HEK293 (cell line): ENCODE results near the gene NXPE1.

Experiments
- CTCF ChIA-PET: fragments of 350-600 bp; formaldehyde crosslinking; extraction: SDS; loops from one replicate; lab custom pipeline; 2021; ENCODE audit warnings: antibody characterized with exemption; lab: Yijun Ruan, JAX
- POLR2A ChIA-PET: fragments of 300-600 bp; formaldehyde crosslinking; extraction: SDS; loops from one replicate; lab custom pipeline; 2020; ENCODE audit warnings: antibody characterized with exemption, inconsistent platforms; lab: Yijun Ruan, JAX
- H3K27ac ChIP-seq: fragments of 200-500 bp; sonication (Bioruptor generic); 2 replicates; pipeline ENCODE4 v1.5.1; 2014; ENCODE audit warnings: low read depth, low read length, control low read depth, inconsistent platforms; ENCODE audit errors: extremely low read depth
- H3K36me3 ChIP-seq, 2 experiments: fragments of 200-500 bp in 1 of 2; sonication (Bioruptor generic) in 1 of 2; 1 replicate in 1 of 2; 2 replicates in 1 of 2; pipeline ENCODE4 v1.5.1; 2014 to 2017; ENCODE audit warnings: inconsistent platforms in 2 of 2, low read length in 2 of 2; ENCODE audit not compliant: control insufficient read depth in 2 of 2, insufficient read depth in 1 of 2
- H3K4me1 ChIP-seq: fragments of 200-500 bp; sonication (Bioruptor generic); 2 replicates; pipeline ENCODE4 v1.5.1; 2014; ENCODE audit warnings: mild to moderate bottlenecking, low read length, inconsistent platforms; ENCODE audit not compliant: control insufficient read depth, insufficient read depth
- H3K4me3 ChIP-seq: 2 replicates; pipeline ENCODE4 v1.5.1; 2011; ENCODE audit warnings: low read depth, mild to moderate bottlenecking, control low read depth, low read length, moderate library complexity
- H3K9me3 ChIP-seq: fragments of 200-500 bp; sonication (Bioruptor generic); 2 replicates; pipeline ENCODE4 v1.5.1; 2014; ENCODE audit warnings: low read depth, low read length, inconsistent platforms; ENCODE audit not compliant: control insufficient read depth, insufficient read depth
- EGR2 ChIP-seq: fragments of 450-650 bp; formaldehyde crosslinking; IDR thresholded peaks from 2 replicates; pipeline ENCODE4 v1.5.1; 2016; ENCODE audit warnings: low read depth, missing biosample characterization, missing genetic modification characterization
- HOXA7 ChIP-seq: sonication (generic); formaldehyde crosslinking; IDR thresholded peaks from 2 replicates; pipeline ENCODE4 v1.8.1; 2022; ENCODE audit warnings: missing genetic modification reagents, borderline replicate concordance
- MYNN ChIP-seq: fragments of 450-650 bp; formaldehyde crosslinking; IDR thresholded peaks from 2 replicates; pipeline ENCODE4 v1.5.1; 2016; ENCODE audit warnings: missing biosample characterization, missing genetic modification characterization, borderline replicate concordance
- REPIN1 ChIP-seq: fragments of 450-650 bp; formaldehyde crosslinking; IDR thresholded peaks from 2 replicates; pipeline ENCODE4 v1.5.1; 2017; ENCODE audit warnings: missing biosample characterization, missing genetic modification characterization, low read depth
- REST ChIP-seq: fragments of 450-650 bp; formaldehyde crosslinking; IDR thresholded peaks from 2 replicates; pipeline ENCODE4 v1.5.1; 2016; ENCODE audit warnings: missing biosample characterization, missing genetic modification characterization
- SP2 ChIP-seq: fragments of 450-650 bp; formaldehyde crosslinking; IDR thresholded peaks from 2 replicates; pipeline ENCODE4 v1.5.1; 2016; ENCODE audit warnings: missing biosample characterization, missing genetic modification characterization
- TSHZ1 ChIP-seq: fragments of 450-650 bp; formaldehyde crosslinking; IDR thresholded peaks from 2 replicates; pipeline ENCODE4 v1.5.1; 2016; ENCODE audit warnings: missing biosample characterization, missing genetic modification characterization, borderline replicate concordance
- ZEB2 ChIP-seq: fragments of 450-650 bp; formaldehyde crosslinking; IDR thresholded peaks from 2 replicates; pipeline ENCODE4 v1.5.1; 2016; ENCODE audit warnings: missing biosample characterization, missing genetic modification characterization
- ZIC2 ChIP-seq: fragments of 450-650 bp; formaldehyde crosslinking; IDR thresholded peaks from 2 replicates; pipeline ENCODE4 v1.5.1; 2016; ENCODE audit warnings: missing biosample characterization, missing genetic modification characterization
- ZNF214 ChIP-seq: fragments of 450-650 bp; formaldehyde crosslinking; IDR thresholded peaks from 2 replicates; pipeline ENCODE4 v1.5.1; 2017; ENCODE audit warnings: missing biosample characterization, mild to moderate bottlenecking, missing genetic modification characterization, borderline replicate concordance
- ZNF324 ChIP-seq: fragments of 450-650 bp; formaldehyde crosslinking; IDR thresholded peaks from 2 replicates; pipeline ENCODE4 v1.5.1; 2016; ENCODE audit warnings: missing biosample characterization, missing genetic modification characterization
- ZNF335 ChIP-seq: fragments of 450-650 bp; formaldehyde crosslinking; conservative IDR thresholded peaks from 2 replicates; pipeline ENCODE4 v1.5.1; 2016; ENCODE audit warnings: missing biosample characterization, missing genetic modification characterization
- ZNF350 ChIP-seq: fragments of 450-650 bp; formaldehyde crosslinking; IDR thresholded peaks from 2 replicates; pipeline ENCODE4 v1.5.0; 2017; ENCODE audit warnings: missing biosample characterization, mild to moderate bottlenecking, missing genetic modification characterization
- ZNF394 ChIP-seq: fragments of 450-650 bp; formaldehyde crosslinking; IDR thresholded peaks from 2 replicates; pipeline ENCODE4 v1.5.1; 2016; ENCODE audit warnings: missing biosample characterization, missing genetic modification characterization, mild to moderate bottlenecking, moderate library complexity, borderline replicate concordance
- ZNF596 ChIP-seq: fragments of 450-650 bp; IDR thresholded peaks from 2 replicates; pipeline ENCODE4 v1.5.0; 2018; ENCODE audit warnings: missing biosample characterization, mild to moderate bottlenecking, missing genetic modification characterization, moderate library complexity
- ZNF626 ChIP-seq: fragments of 450-650 bp; sonication (Bioruptor Pico); formaldehyde crosslinking; IDR thresholded peaks from 2 replicates; pipeline ENCODE4 v1.5.1; 2018; ENCODE audit warnings: missing biosample characterization, missing genetic modification characterization, inconsistent platforms
- ZNF660 ChIP-seq: fragments of 450-650 bp; IDR thresholded peaks from 2 replicates; pipeline ENCODE4 v1.5.1; 2018; ENCODE audit warnings: missing biosample characterization, mild to moderate bottlenecking, missing genetic modification characterization
- ZNF704 ChIP-seq: fragments of 450-650 bp; formaldehyde crosslinking; IDR thresholded peaks from 2 replicates; pipeline ENCODE4 v1.5.1; 2016; ENCODE audit warnings: missing biosample characterization, missing genetic modification characterization
- ZNF792 ChIP-seq: fragments of 450-650 bp; formaldehyde crosslinking; IDR thresholded peaks from 2 replicates; pipeline ENCODE4 v1.5.1; 2016; ENCODE audit warnings: missing biosample characterization, missing genetic modification characterization
- ZNF837 ChIP-seq: fragments of 450-650 bp; formaldehyde crosslinking; IDR thresholded peaks from 2 replicates; pipeline ENCODE4 v1.5.1; 2016; ENCODE audit warnings: missing biosample characterization, missing genetic modification characterization
- ZSCAN30 ChIP-seq: fragments of 450-650 bp; IDR thresholded peaks from 2 replicates; pipeline ENCODE4 v1.5.1; 2018; ENCODE audit warnings: missing biosample characterization, mild to moderate bottlenecking, missing genetic modification characterization, moderate library complexity

The NXPE1 gene

GRCh38 chr11:114605370-114605769, 45.7 kb upstream of the NXPE1 start:
- no peak overlapping the region for H3K27ac ChIP-seq
- TF ChIP-seq ZNF324 (tag by site-specific recombination) (no peak), ZNF350 (tag by site-specific recombination) (no peak), REST (no peak), ZNF704 (tag by site-specific recombination) (no peak), HOXA7 (CRISPR knock-in tag) (no peak), MYNN (tag by site-specific recombination) (no peak), ZNF660 (tag by site-specific recombination) (no peak), ZNF394 (no peak), ZNF335 (no peak), ZNF837 (tag by site-specific recombination) (no peak), SP2 (no peak), ZNF214 (tag by site-specific recombination) (no peak), ZSCAN30 (tag by site-specific recombination) (no peak)
- TF ChIP-seq, all 188 proteins: peak for 0
- H3K4me1 ChIP-seq = no peaks in the 10 kb centered on the region
- no peaks in the 10 kb centered on the region for H3K9me3 ChIP-seq
- H3K36me3 ChIP-seq = no peaks in the 10 kb centered on the region
- POLR2A ChIA-PET = no interaction called here
- H3K4me3 ChIP-seq = no peak overlapping the region
- CTCF ChIA-PET = no interaction called here

- ChIA-PET CTCF (no interaction called here), POLR2A (no interaction called here)
- H3K4me3 ChIP-seq = no peak overlapping the region
- no peaks in the 10 kb centered on the region for H3K9me3 ChIP-seq
- no peaks in the 10 kb centered on the region for H3K4me1 ChIP-seq
- no peak for TF ChIP-seq HOXA7 (CRISPR knock-in tag)
- no peak for TF ChIP-seq EGR2 (tag by site-specific recombination)
- no peak for TF ChIP-seq ZEB2 (tag by site-specific recombination)
- no peak for TF ChIP-seq REPIN1 (tag by site-specific recombination)
- no peak for TF ChIP-seq ZNF792 (tag by site-specific recombination)
- TF ChIP-seq TSHZ1 (tag by site-specific recombination) = no peak
- no peak for TF ChIP-seq ZNF626
- no peak for TF ChIP-seq ZIC2
- no peak for TF ChIP-seq ZNF596 (tag by site-specific recombination)
- no peak overlapping the region for H3K27ac ChIP-seq
- H3K36me3 ChIP-seq = no peaks in the 10 kb centered on the region
Measured at GRCh38 chr11:114604886-114605285, 45.2 kb upstream of the NXPE1 start.
